T-helper 22 cell (primary cell): Measurements from ENCODE around the gene FNDC3B.

Experiments
- DNase-seq: peaks from one replicate; pipeline ENCODE4 v3.0.0-alpha.2; 2020; ENCODE audit warnings: low read depth

Gene FNDC3B

GRCh38 chr3:172289583-172289982 is 250.2 kb downstream of the FNDC3B start:
- no peak for DNase-seq

GRCh38 chr3:172290457-172290856 is 251.1 kb downstream of the FNDC3B start:
- DNase-seq, result no peak

GRCh38 chr3:172291650-172292049 is 252.3 kb downstream of the FNDC3B start:
- DNase-seq, result no peak

GRCh38 chr3:172292422-172292821 is 253.0 kb downstream of the FNDC3B start:
- no peak for DNase-seq

- no peak for DNase-seq
Observed at GRCh38 chr3:172293093-172293492, 253.7 kb downstream of the FNDC3B start.

- no peak for DNase-seq
Observed at GRCh38 chr3:172294223-172294806, 254.9 kb downstream of the FNDC3B start.

- DNase-seq, result no peak
Observed at GRCh38 chr3:172296248-172296974, 257.0 kb downstream of the FNDC3B start.

- no peak for DNase-seq
Observed at GRCh38 chr3:172296975-172297332, 257.6 kb downstream of the FNDC3B start.

GRCh38 chr3:172298247-172298646 is 258.9 kb downstream of the FNDC3B start:
- no peak for DNase-seq

GRCh38 chr3:172300187-172300586 is 260.8 kb downstream of the FNDC3B start:
- DNase-seq, result no peak

- DNase-seq, result no peak
Observed at GRCh38 chr3:172300862-172301261, 261.5 kb downstream of the FNDC3B start.

- no peak for DNase-seq
Observed at GRCh38 chr3:172302203-172302602, 262.8 kb downstream of the FNDC3B start.

- no peak for DNase-seq
Observed at GRCh38 chr3:172303181-172303580, 263.8 kb downstream of the FNDC3B start.

- DNase-seq, result no peak
Observed at GRCh38 chr3:172303941-172304558, 264.7 kb downstream of the FNDC3B start.

GRCh38 chr3:172305552-172305951 is 266.2 kb downstream of the FNDC3B start:
- DNase-seq, result no peak

GRCh38 chr3:172305974-172306373 is 266.6 kb downstream of the FNDC3B start:
- no peak for DNase-seq

- DNase-seq, result no peak
Observed at GRCh38 chr3:172307141-172307560, 267.8 kb downstream of the FNDC3B start.

GRCh38 chr3:172309059-172309458 is 269.7 kb downstream of the FNDC3B start:
- DNase-seq, result no peak

- no peak for DNase-seq
Observed at GRCh38 chr3:172309741-172310427, 270.5 kb downstream of the FNDC3B start.

- no peak for DNase-seq
Observed at GRCh38 chr3:172310428-172310760, 271.0 kb downstream of the FNDC3B start.

- no peak for DNase-seq
Observed at GRCh38 chr3:172311217-172311616, 271.8 kb downstream of the FNDC3B start.

- no peak for DNase-seq
Observed at GRCh38 chr3:172312001-172312400, 272.6 kb downstream of the FNDC3B start.

- DNase-seq, result no peak
Observed at GRCh38 chr3:172312711-172313110, 273.3 kb downstream of the FNDC3B start.
